Adrenal gland (tissue), 5 donors: Measurements from ENCODE around the gene SASS6.

ENCODE experiments used
- POLR2A ChIP-seq, 2 donors: fragments of 450-650 bp; IDR thresholded peaks; one replicate each; pipeline ENCODE4 v1.6.1; 2017; ENCODE audit warnings: antibody characterized with exemption in 2 of 2, mild to moderate bottlenecking in 2 of 2, moderate library complexity in 1 of 2
- TF ChIP-seq, protein P1 (sequence below), 6 experiments: fragments of 450-650 bp in 4 of 6; fragments of 200-600 bp in 2 of 6; sonication (generic) in 1 of 6; IDR thresholded peaks; 1 replicate in 5 of 6; 2 replicates in 1 of 6; pipeline versions ENCODE4 v1.5.1 to v1.8.0; 2016 to 2021; ENCODE audit warnings: antibody characterized with exemption in 6 of 6, mild to moderate bottlenecking in 2 of 6, moderate library complexity in 1 of 6
- donor health status: DM: no; HTN: no; CAD: no.

DNA sequence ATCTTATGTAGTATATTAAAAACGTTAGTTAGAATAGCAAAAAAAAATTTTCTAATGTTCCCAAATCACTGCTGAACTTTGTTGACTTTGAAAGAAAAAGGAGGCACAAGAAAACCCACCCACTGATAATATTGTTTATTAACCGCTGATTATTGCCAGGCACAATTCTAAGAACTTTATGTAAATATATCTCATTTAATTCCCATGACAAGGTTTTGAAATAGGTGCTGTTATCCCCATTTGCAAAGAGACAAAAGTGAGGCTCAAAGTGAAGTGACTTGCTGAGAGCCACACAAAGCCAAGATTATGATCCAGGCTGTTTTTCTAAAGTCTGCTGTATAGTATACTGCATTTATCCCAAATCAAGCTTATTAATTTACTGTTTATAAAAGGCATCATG, 56.4 kb downstream of the SASS6 start:
- TF ChIP-seq, protein P1, sequence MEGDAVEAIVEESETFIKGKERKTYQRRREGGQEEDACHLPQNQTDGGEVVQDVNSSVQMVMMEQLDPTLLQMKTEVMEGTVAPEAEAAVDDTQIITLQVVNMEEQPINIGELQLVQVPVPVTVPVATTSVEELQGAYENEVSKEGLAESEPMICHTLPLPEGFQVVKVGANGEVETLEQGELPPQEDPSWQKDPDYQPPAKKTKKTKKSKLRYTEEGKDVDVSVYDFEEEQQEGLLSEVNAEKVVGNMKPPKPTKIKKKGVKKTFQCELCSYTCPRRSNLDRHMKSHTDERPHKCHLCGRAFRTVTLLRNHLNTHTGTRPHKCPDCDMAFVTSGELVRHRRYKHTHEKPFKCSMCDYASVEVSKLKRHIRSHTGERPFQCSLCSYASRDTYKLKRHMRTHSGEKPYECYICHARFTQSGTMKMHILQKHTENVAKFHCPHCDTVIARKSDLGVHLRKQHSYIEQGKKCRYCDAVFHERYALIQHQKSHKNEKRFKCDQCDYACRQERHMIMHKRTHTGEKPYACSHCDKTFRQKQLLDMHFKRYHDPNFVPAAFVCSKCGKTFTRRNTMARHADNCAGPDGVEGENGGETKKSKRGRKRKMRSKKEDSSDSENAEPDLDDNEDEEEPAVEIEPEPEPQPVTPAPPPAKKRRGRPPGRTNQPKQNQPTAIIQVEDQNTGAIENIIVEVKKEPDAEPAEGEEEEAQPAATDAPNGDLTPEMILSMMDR (IDR thresholded peaks at IDR 0.05) = no peak
- no peak for TF ChIP-seq POLR2A (IDR thresholded peaks at IDR 0.05)
